ENCODE measurements around the gene GLMN.
"Not testable (repeated sequence)": the region's sequence is repeated elsewhere in the genome, so short reads cannot be mapped to it uniquely, and the experiment has no call there.

GLMN gene

DNA sequence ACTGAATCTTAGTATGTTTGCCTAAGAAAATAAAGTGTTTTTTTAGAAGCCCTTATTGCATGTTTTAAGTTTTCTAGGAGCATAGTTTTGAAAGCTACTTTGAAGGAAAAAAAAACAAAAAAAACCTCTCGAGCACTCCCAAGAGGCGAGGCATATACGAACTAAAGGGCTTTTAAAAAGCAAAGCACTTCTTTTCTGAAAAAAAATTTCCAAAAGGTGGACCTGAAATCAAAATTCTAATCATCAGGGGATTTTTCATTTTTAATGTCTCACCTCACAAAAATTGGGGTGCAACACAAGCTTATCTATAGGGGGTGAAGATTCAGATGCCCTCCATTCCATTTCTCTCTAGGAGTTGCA, 594 bp downstream of the GLMN start:
- DNase-seq (ENCODE audit: low spot score) = no peak

DNA sequence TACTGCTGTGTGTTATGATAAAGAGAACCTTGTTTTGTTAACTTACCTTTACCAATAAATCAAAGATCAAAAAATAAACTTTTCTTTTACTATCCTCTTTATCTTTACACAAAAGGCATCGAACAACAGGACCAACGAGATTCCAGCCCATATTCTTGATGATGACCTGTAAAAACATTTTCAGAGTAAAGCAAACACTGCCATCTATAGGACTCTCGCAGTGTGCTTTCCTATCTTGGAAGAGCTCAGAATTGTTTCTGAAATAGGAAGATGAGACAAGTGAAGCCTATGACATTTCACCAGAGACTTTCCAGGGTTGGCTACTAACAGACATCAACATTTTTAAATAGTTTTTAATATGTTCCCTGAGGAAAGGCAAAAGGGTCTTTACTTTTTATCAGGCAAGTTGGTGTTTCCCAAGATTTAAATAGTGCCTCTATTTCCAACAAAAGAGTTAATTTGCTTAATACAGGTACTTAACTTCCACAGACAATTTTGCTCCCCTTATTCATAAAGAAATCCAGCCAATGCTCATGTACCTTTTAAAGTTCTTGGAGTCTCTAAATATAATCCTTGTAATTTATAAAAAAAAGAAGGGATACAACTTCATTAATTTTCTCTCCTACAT, 7.3 kb downstream of the GLMN start:
- DNase-seq (ENCODE audit: low spot score) = peak; percentile 67

DNA sequence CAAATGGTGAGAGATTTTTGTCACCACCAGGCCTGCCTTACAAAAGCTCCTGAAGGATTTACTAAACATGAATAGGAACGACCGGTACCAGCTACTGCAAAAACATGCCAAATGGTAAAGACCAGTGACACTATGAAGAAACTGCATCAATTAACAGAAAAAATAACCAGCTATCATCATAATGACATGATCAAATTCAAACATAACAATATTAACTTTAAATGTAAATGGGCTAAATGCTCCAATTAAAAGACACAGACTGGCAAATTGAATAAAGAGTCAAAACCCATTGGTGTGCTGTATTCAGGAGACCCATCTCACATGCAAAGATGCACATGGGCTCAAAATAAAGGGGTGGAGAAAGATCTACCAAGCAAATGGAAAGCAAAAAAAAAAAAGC, 17.4 kb downstream of the GLMN start:
- DNase-seq (ENCODE audit: low spot score) = not testable (repeated sequence)

DNA sequence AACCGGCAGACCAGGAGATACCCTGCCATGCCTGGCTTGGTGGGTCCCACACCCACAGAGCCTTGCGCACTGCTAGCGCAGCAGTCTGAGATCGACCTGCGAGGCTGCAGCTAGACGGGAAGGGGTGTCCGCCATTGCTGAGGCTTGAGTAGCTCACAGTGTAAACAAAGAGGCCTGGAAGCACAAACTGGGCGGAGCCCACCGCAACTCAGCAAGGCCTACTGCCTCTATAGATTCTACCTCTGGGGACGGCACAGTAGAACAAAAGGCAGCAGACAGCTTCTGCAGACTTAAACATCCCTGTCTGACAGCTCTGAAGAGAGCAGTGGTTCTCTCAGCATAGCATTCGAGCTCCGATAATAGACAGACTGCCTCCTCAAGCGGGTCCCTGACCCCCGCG, 19.0 kb downstream of the GLMN start:
- DNase-seq (ENCODE audit: low spot score) = not testable (repeated sequence)

DNA sequence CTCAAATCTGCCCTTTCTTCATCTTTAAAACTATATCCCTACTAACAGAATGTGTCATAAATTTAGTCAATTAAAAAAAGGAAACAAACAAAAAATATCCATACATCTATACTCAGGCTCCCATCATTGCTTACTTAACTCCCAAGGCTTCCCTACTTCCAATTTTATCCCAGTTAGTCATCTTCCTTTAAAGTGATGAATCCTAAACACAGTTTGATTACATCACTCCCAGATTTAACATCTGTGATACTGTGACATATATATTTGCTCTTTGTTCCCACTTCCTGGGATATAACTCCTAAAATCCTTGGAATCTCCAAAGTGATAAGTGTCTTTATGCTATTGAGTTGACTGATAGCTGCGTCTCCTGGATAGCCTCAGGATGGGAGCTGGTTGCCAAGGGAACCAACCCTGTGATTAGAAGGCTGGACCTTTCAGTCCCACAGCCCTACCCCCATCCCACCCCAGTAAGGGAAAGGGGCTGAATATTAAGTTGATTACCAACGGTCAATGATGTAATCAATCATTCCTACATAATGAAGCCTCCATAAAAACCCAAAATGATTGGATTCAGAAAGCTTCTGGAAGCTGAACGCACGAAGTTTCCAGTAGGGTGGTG, 21.6 kb downstream of the GLMN start:
- DNase-seq (ENCODE audit: low spot score) = peak; percentile 13

DNA sequence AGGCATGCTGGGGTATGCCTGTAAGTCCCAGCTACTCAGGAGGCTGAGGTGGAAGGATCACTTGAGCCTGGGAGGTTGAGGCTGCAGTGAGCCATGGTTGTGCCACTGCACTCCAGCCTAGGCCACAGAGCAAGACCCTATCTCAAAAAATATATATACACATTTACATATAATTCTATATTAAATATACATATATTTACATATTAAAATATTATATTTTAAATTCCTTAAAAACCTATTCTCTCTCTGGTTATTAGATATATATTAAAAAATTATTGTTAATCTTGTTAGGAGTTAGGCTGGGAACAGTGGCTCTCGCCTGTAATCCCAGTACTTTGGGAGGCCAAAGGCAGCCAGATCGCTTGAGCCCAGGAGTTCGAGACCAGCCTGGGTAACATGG, 22.7 kb downstream of the GLMN start:
- DNase-seq (ENCODE audit: low spot score) = no peak

DNA sequence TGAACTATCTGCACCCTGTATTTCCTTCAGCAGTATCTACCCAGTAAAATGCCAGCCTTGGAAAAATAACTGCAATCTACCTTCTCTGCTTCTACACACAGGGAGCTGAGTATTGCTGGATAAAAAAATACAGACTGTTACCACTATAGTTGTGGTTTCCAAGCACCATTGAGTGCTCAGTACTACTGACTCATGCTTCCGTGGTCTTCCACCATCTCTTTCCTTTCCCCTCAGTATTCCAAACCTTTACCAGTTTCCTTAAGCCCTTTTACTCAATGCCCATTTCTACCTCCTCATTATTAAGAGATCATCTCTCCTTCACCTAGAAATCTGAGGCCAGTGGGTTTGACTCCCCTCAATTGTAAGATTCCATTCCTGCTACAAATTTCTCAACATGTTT, 23.8 kb downstream of the GLMN start:
- peak; percentile 7 for DNase-seq (ENCODE audit: low spot score)

DNA sequence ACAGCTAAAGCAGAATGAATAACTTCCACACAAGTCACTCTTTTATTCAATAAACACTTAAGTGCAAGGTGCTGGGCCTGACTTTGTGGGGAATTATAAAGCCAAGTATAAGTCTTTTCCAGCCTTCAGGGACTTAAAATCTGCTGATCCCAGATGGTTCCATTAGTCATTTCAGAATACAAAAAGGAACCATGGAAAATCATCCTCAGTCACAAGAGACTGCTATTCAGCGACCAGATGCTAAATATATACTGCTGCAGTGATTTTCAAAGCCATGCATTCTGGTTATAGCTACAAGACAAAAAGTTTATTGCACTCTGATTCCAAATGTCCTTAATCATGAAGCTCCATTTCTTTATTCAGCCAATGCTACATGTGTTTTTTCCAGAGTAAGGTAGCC, 25.7 kb downstream of the GLMN start:
- DNase-seq (ENCODE audit: low spot score) = no peak

DNA sequence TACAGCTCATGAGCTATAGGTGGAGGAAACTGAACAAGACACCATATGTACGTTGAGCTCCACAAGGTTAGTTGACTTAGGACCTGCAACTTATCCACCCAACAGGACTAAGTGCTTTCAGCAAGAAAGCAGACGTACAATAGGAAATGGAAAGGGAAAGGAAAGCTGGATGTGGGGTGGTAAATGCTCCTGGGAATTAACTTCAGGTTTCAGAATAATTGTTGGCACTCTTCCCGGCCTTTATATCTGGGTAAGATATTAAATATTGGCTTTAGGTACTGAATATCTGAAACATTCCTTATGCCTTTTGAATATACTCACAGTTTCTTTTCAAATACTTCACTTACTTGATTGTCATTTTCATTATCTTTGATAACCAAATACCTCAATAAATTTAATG, 36.3 kb downstream of the GLMN start:
- DNase-seq (ENCODE audit: low spot score) = no peak

DNA sequence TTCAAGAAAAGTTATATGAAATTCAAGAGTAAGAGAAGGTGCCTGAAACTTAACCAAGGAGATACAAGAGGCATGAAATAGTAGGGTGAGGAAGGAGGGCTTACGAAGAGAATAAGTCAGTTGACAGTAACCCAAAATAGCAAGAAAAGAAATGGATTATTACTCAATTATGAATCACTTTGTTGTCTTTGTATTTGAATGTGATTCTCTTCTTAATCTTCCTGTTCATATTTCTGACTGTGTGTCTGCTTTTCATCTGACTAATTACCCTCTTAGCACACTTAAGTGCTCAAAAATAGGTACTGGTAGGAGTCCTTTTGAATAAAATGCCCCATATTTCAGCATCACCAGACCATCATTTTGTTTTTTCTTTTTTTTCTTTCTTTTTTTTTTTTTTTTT, 39.4 kb downstream of the GLMN start:
- no peak for DNase-seq (ENCODE audit: low spot score)

DNA sequence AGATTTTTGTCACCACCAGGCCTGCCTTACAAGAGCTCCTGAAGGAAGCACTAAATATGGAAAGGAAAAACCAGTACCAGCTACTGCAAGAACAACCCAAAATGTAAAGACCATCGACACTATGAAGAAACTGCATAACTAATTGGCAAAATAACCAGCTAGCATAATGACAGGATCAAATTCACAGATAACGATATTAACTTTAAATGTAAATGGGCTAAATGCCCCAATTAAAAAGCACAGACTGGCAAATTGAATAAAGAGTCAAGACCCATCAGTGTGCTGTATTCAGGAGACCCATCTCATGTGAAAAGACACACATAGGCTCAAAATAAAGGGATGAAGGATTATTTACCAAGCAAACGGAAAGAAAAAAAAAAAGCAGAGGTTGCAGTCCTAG, 44.1 kb downstream of the GLMN start:
- DNase-seq (ENCODE audit: low spot score) = not testable (repeated sequence)

DNA sequence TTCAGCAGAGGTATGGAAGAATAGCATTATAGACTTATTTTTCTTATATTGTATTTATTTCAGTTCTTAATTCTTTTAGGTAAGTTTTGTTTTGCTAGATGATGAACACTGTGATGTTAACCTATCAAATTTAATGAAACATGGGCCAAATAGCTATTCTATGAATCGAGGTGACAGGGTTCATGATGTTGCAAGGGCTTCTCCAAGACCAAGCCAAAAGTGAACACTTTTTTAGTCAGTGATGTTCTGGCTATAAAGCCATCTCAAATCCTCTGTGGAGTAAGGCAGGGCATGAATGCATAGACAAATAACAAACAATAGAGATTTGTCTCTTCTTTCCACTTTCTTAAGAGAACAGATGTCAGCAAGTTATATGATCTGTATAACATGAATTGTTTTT, 54.4 kb downstream of the GLMN start:
- no peak for DNase-seq (ENCODE audit: low spot score)

DNA sequence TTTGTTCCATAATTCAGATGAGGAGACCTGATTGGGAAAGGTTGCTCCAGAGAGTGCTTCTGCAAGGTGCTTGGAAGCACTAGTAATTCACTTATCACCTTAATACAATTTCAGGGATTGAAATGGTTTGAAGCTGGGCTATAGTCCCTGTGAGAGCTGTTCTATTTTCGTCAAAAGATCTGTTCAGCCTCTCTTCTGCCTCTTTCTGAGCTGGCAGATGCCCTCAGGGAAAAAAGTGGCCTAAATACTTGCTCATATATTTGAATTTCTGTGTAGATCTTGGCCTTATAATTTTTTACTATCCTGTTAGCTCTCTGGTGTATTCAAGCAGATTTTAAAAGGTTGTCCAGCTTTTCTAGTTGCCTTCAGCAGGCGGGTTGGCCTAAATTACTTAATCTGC, 58.8 kb downstream of the GLMN start:
- no peak for DNase-seq (ENCODE audit: low spot score)

DNA sequence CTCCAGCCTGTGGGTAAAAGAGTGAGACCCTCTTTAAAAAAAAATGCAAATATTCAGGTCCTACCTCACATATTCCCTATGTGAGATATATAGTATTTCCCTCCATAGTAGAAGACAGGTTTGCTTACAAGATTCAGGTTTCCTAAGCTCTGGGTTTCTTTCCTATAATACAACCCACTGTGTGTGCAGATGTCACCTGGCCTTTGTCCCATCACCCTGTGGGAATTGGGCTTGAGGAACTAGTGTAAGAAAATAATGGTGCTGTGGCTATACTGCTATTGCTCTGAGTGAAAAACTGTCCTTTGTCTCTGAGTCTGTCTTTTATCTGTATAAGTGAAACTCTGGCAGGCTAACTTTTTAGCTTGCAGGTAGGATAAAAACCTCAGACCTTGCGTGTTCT, 68.1 kb downstream of the GLMN start:
- no peak for DNase-seq (ENCODE audit: low spot score)

DNA sequence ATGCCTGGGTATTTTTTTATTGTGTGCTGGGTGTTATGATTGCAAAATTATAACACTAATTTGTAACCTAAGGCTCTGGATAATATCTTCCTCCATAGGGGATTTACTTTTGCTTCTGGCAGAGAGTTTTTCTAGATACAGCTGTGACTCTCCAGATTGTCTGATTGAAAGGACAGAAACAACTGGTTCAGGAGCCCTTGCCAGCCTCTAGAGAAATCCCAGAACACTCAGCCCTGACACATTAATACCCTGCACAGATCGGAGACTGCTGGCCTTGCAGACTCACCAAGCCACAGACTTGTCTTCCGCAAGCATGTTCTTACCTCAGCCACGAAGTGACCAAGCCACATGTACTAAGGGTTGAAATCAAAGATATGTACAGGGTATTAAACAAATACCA, 70.4 kb downstream of the GLMN start:
- no peak for DNase-seq (ENCODE audit: low spot score)

DNA sequence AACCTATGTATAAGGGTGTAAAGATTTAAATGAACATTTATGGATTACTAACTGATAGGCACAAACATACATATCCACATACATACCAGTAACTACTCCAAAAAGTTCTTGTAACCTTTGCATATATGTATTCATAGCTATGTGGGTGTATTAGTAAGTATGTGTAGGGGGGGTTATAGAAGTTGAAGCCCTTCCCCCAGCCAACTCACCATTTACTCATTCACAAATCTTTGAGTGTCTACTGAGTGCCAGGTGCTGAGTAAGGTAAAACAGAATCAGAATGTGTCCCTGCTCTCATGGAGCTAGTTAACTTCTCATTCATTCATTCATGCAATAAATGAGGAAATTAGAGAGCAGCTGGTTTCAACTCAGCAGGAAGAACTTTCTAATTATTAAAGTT, 79.8 kb downstream of the GLMN start:
- no peak for DNase-seq (ENCODE audit: low spot score)

DNA sequence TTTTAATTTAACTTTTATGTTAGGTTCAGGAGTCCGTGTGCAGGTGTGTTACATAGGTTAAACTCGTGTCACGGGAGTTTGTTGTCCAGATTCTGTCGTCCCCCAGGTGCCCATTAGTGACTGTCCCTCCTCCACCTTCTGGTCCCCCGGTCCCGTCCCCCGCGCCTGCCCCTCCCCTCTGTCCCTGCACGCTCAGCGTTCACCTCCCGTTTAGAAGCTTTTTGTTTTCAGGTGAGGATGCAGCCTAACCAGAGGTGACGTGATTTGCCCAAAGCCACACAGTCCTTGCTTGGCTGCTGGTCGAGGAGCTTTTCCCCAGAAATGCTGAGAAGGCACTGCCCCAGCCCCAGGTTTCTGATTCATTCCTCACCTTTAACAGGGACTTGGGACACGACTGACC, 80.2 kb downstream of the GLMN start:
- DNase-seq (ENCODE audit: low spot score) = no peak

DNA sequence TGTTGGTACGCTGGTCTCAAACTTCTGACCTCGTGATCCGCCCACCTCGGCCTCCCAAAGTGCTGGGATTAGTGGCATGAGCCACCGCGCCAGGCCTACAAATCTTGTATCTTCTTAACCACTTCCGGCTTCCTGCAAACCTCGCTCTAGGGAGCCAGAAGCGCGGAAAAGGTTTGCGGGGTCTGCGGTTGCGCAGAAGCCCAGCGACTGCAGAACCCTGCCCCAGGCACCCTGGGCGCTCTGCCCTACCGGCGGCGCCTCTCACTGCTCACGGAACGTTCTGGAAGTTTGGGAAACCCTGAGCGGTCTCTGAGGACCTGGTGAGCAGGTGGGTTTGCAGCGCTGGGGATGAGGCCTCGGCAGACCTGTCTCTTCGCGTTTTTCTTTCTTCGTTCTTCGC, 81.1 kb downstream of the GLMN start, which contains the start of gene C1orf146:
Gene C1orf146 (plus strand): TSS at position 195 of the 400 bp plus-strand sequence. CDS start 13,506 bp downstream, outside the sequence.
- no peak for DNase-seq (ENCODE audit: low spot score)

DNA sequence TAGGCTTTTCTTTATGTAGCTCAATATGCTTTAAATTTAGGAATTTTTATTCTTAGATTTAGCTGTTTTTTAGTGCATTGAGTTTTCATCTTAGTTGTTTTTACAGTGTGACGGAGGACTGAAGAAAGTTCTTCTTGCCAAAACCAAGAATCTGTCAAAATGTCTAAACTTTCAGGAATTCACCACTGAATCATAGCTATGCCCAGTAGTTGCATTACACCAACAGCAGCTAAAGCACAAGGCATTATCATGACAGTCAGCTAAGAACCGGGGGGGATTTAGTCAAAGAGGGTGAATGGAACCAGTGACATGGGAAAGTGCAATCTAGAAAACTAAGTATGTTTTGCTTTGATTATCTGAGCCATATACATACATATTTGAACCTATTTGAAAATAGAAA, 87.6 kb downstream of the GLMN start:
- peak; percentile 50 for DNase-seq (ENCODE audit: low spot score)

DNA sequence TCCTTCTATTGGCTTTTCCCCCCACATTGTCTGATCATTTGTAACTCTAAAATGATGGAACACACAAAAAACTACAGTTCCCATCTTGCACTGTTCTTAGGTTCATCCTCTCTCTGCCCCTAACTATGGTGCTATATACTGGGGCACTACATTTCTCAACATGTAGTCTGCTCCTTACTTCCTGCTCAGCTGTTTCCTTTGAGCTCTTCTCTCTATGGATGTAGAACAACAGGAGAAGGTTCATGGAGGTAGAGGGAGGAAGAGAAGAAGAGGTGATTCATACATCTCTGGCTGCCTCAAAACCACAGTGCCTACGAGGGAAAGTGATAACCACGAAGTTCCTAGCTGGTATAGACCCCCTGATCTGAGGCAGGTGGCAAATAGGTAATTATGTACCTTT, 88.1 kb downstream of the GLMN start:
- DNase-seq (ENCODE audit: low spot score) = no peak

DNA sequence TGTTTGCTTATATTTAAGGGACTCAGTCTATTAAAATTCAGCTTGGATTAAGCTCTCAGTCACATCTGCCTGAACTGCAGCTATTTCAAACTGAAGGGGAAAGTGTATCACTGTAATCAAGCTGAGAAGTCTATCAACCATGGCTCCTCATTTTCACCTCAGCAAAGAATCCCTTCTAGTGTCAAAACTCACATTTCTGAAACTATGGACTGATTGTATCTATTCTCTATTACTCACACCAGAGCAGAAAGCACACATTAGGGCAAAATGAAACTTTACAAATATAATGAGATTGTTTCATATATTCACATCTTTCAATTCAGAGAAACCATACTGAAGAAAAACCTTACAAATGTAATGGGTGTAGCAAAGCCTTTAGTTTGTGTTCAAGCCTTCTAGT, 95.7 kb downstream of the GLMN start:
- DNase-seq (ENCODE audit: low spot score) = no peak

DNA sequence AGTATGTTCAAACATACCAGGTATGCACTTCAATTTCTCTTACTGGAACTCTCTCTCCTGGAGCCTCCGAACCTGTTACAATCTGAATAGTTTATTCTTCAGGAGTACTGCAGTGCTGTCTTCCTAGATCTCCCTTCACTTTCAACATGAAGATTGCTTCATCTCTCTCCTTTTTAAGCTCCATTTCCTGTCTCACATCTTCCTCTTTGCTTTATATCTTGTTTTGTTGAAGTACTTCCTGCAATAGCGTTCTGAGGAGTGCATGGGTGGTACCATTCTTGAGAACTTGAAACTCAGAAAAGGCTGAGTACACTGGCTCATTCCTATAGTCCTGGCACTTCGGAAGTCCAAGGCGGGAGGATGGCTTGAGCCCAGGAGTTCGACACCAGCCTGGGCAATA, 96.8 kb downstream of the GLMN start:
- no peak for DNase-seq (ENCODE audit: low spot score)

Data from AG08395 (cell line).